NCI-H446 treated with DMSO at 0.1 percent for 48 hours (cell line): Measurements from ENCODE around the gene ABLIM1.

ENCODE experiments used
- DNase-seq: peaks from one replicate; lab custom pipeline; 2025; lab: John Stamatoyannopoulos, UW

Gene ABLIM1

GRCh38 chr10:114647545-114648138, 10.4 kb downstream of the ABLIM1 start:
- DNase-seq: no peak

- no peak for DNase-seq
Measured at GRCh38 chr10:114646426-114646825, 11.6 kb downstream of the ABLIM1 start.

- DNase-seq: no peak
Measured at GRCh38 chr10:114645706-114646105, 12.4 kb downstream of the ABLIM1 start.

- no peak for DNase-seq
Measured at GRCh38 chr10:114643158-114643557, 14.9 kb downstream of the ABLIM1 start.

GRCh38 chr10:114642729-114643128, 15.3 kb downstream of the ABLIM1 start:
- DNase-seq: no peak

- peak; percentile 16 for DNase-seq
Measured at GRCh38 chr10:114638821-114639625, 19.1 kb downstream of the ABLIM1 start.

GRCh38 chr10:114635797-114636550, 22.1 kb downstream of the ABLIM1 start:
- no peak for DNase-seq

- peak; percentile 31 for DNase-seq
Measured at GRCh38 chr10:114635101-114635500, 23.0 kb downstream of the ABLIM1 start.

- DNase-seq: peak; percentile 42
Measured at GRCh38 chr10:114634609-114634979, 23.5 kb downstream of the ABLIM1 start.

GRCh38 chr10:114632869-114633715, 25.0 kb downstream of the ABLIM1 start:
- DNase-seq: peak; percentile 42

GRCh38 chr10:114631666-114632417, 26.2 kb downstream of the ABLIM1 start:
- DNase-seq: no peak

- no peak for DNase-seq
Measured at GRCh38 chr10:114631090-114631665, 26.9 kb downstream of the ABLIM1 start.

- DNase-seq: no peak
Measured at GRCh38 chr10:114629824-114630730, 28.0 kb downstream of the ABLIM1 start.

GRCh38 chr10:114629083-114629823, 28.8 kb downstream of the ABLIM1 start:
- DNase-seq: no peak

- no peak for DNase-seq
Measured at GRCh38 chr10:114628106-114628505, 30.0 kb downstream of the ABLIM1 start.

GRCh38 chr10:114626841-114627240, 31.2 kb downstream of the ABLIM1 start:
- DNase-seq: no peak

GRCh38 chr10:114624951-114625780, 32.9 kb downstream of the ABLIM1 start:
- DNase-seq: no peak

GRCh38 chr10:114624422-114624821, 33.7 kb downstream of the ABLIM1 start:
- DNase-seq: no peak
